Measurements from ENCODE around the gene SEMA3D.

- TF ChIP-seq CTCF (IDR thresholded peaks at IDR 0.05) (no peak), POLR2A (IDR thresholded peaks at IDR 0.05) (no peak)
Measured at GRCh38 chr7:85104432-85105205, 82.2 kb downstream of the SEMA3D start.
